Stimulated activated CD4-positive, alpha-beta T cell treated with anti-CD3 and anti-CD28 coated beads, Interleukin-1b, Interleukin-23, amount 100 ng/mL, for 48 hours (primary cell): ENCODE data around the gene ACOT12.
"Not testable (repeated sequence)": the region's sequence is repeated elsewhere in the genome, so short reads cannot be mapped to it uniquely, and the experiment has no call there.

Experiments used
- DNase-seq: peaks from one replicate; pipeline ENCODE4 v3.0.0-alpha.2; 2020

Gene ACOT12

GRCh38 chr5:81336556-81336955, 57.4 kb downstream of the ACOT12 start:
- no peak for DNase-seq

GRCh38 chr5:81335946-81336345, 58.0 kb downstream of the ACOT12 start:
- no peak for DNase-seq

- DNase-seq, result no peak
Measured at GRCh38 chr5:81334304-81335061, 59.5 kb downstream of the ACOT12 start.

GRCh38 chr5:81326554-81326953, 67.4 kb downstream of the ACOT12 start:
- DNase-seq, result no peak

GRCh38 chr5:81317536-81317935, 76.4 kb downstream of the ACOT12 start:
- DNase-seq, result no peak

- no peak for DNase-seq
Measured at GRCh38 chr5:81316571-81316970, 77.4 kb downstream of the ACOT12 start.

- DNase-seq, result no peak
Measured at GRCh38 chr5:81315830-81316229, 78.1 kb downstream of the ACOT12 start.

- DNase-seq, result no peak
Measured at GRCh38 chr5:81315336-81315735, 78.6 kb downstream of the ACOT12 start.

GRCh38 chr5:81314581-81314980, 79.4 kb downstream of the ACOT12 start:
- DNase-seq, result no peak

- no peak for DNase-seq
Measured at GRCh38 chr5:81313686-81314085, 80.2 kb downstream of the ACOT12 start.

GRCh38 chr5:81313278-81313677, 80.7 kb downstream of the ACOT12 start:
- no peak for DNase-seq

- no peak for DNase-seq
Measured at GRCh38 chr5:81310402-81311063, 83.4 kb downstream of the ACOT12 start.

- no peak for DNase-seq
Measured at GRCh38 chr5:81308836-81309235, 85.1 kb downstream of the ACOT12 start.

GRCh38 chr5:81305785-81306184, 88.1 kb downstream of the ACOT12 start:
- DNase-seq, result no peak

GRCh38 chr5:81303563-81303962, 90.4 kb downstream of the ACOT12 start:
- no peak for DNase-seq

GRCh38 chr5:81302596-81302995, 91.3 kb downstream of the ACOT12 start:
- DNase-seq, result no peak

GRCh38 chr5:81301271-81302015, 92.5 kb downstream of the ACOT12 start, which contains the start of gene ZCCHC9:
TSS of gene ZCCHC9 (plus strand) at chr5:81301587. CDS start at chr5:81304758, 3,171 bp downstream.
- DNase-seq, result peak; percentile 94

GRCh38 chr5:81300921-81301270, 93.0 kb downstream of the ACOT12 start:
- DNase-seq, result no peak

GRCh38 chr5:81297531-81297930, 96.4 kb downstream of the ACOT12 start:
- no peak for DNase-seq

- DNase-seq, result not testable (repeated sequence)
Measured at GRCh38 chr5:81294021-81294420, 99.9 kb downstream of the ACOT12 start.

GRCh38 chr5:81292130-81292529, 101.8 kb downstream of the ACOT12 start:
- DNase-seq, result no peak

GRCh38 chr5:81290146-81290545, 103.8 kb downstream of the ACOT12 start:
- no peak for DNase-seq

- DNase-seq, result no peak
Measured at GRCh38 chr5:81288021-81288433, 105.9 kb downstream of the ACOT12 start.
